Esophagus muscularis mucosa (tissue), 4 donors: ENCODE results near the gene TSC2. TPM values are rescaled to one million over a fixed set of nuclear protein-coding genes. Genes with fewer than 3 reads are reported as not detected.
"Not testable (repeated sequence)": the region's sequence is repeated elsewhere in the genome, so short reads cannot be mapped to it uniquely, and the experiment has no call there.

Source experiments
- DNase-seq: peaks from one replicate; pipeline ENCODE4 v3.0.0-alpha.2; 2017; ENCODE audit errors: extremely low spot score
- H3K27ac ChIP-seq, 4 donors: fragments of 200-600 bp; sonication (generic); replicated peaks in 1 of 4; 1 replicate in 3 of 4; 2 replicates in 1 of 4; pipeline ENCODE4 v1.5.1; 2016 to 2019; ENCODE audit warnings: mild to moderate bottlenecking in 1 of 4
- H3K27me3 ChIP-seq, 4 donors: fragments of 200-600 bp; sonication (generic); one replicate each; pipeline versions ENCODE4 v1.5.1 to v1.6.0; 2016 to 2019
- H3K36me3 ChIP-seq, 4 donors: fragments of 200-600 bp; sonication (generic); one replicate each; pipeline ENCODE4 v1.5.1; 2016 to 2019
- H3K4me1 ChIP-seq, 4 donors: fragments of 200-600 bp; sonication (generic); one replicate each; pipeline ENCODE4 v1.5.1; 2016 to 2019
- H3K4me3 ChIP-seq, 4 donors: fragments of 200-600 bp; sonication (generic); 1 replicate in 2 of 4; 2 replicates in 2 of 4; pipeline ENCODE4 v1.5.1; 2016 to 2019; ENCODE audit warnings: mild to moderate bottlenecking in 4 of 4, moderate library complexity in 1 of 4
- H3K9me3 ChIP-seq, 4 donors: fragments of 200-600 bp; sonication (generic); 1 replicate in 3 of 4; 2 replicates in 1 of 4; pipeline ENCODE4 v1.5.1; 2016 to 2019
- EP300 ChIP-seq: sonication (generic); formaldehyde crosslinking; IDR thresholded peaks from one replicate; pipeline ENCODE4 v1.6.1; 2017; ENCODE audit warnings: antibody characterized with exemption
- POLR2A ChIP-seq: fragments of 450-650 bp; IDR thresholded peaks from one replicate; pipeline ENCODE4 v1.6.1; 2017; ENCODE audit warnings: antibody characterized with exemption, moderate library complexity, mild to moderate bottlenecking, low read depth
- POLR2AphosphoS5 ChIP-seq, 2 donors: sonication (generic); formaldehyde crosslinking; IDR thresholded peaks; one replicate each; pipeline ENCODE4 v1.6.1; 2017; ENCODE audit warnings: antibody characterized with exemption in 2 of 2
- WGBS: methylation state at CpG from one replicate; pipeline ENCODE4 v1.1.5; 2018; 5-methylcytosine and 5-hydroxymethylcytosine counted together
- intact Hi-C: fragments of 100-400 bp; cut with DNase I; formaldehyde crosslinking; loops from one replicate; pipeline ENCODE4 v1.15.1; 2023
- total RNA-seq, 4 donors: library from RNA; depleted of rRNA; stranded (reverse); fragments of >200 nt; gene quantifications; one replicate each; pipeline versions ENCODE4 v1.1.0 to v1.2.1, GENCODE V29; 2016
- TF ChIP-seq, protein P1 (sequence below), 3 experiments: fragments of 200-600 bp in 2 of 3; fragments of 450-650 bp in 1 of 3; sonication (generic) in 2 of 3; IDR thresholded peaks; one replicate each; pipeline ENCODE4 v1.5.1; 2017 to 2019; ENCODE audit warnings: antibody characterized with exemption in 3 of 3, mild to moderate bottlenecking in 2 of 3, moderate library complexity in 1 of 3

TSC2 gene
- total RNA-seq, 4 donors from 2014 or later = 41.3 to 71.7 (median 52.0) TPM

DNA sequence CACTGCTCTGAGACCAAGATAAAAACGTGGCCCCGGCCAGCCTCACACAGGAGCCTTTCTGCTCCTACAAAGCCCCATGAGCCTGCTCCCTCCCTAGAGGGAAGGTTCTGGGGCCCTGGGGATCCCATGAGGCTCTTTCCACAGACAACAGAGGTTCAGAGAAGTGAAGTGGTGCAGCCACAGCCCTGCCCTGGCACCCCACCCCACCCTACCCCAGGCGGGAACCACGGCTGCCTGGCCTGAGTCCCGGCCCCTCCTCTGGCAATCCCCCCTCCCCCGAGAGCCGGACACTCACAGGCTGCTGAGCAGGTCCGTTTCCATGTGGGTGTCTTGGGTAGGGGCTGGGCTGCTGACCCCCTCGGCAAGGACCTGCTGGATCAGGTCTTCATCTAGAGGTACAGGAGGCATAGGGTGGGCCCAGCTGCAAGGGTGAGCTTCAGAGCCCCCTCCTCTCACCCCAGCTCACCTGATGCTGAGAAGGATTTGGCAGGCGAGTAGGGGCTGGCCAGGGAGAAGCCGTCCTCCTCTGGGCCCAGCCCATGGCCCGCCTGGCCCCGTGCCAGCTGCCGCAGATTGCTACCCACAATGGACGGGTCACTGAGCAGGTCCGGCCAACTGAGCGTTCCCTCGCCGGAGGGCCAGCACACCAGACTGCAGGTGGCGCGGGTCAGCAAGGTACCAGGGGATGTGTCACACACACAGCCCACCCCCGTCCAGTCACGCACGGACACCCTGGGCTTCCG is 49.2 kb downstream of the TSC2 start:
- intact Hi-C loops = no loop called here
- peaks cover 0 to 21% (median 16%) of the 10 kb centered on the region in 4 donors for H3K4me1 ChIP-seq
- peak overlapping the region in 1 of 4 donors; percentile 22 for H3K27ac ChIP-seq
- DNase-seq = no peak
- H3K36me3 ChIP-seq = peaks cover 84 to 97% (median 92%) of the 10 kb centered on the region in 4 donors
- 89% methylated on average over 17 of the region's 25 CpGs for WGBS
- TF ChIP-seq EP300 = no peak
- TF ChIP-seq, protein P1, sequence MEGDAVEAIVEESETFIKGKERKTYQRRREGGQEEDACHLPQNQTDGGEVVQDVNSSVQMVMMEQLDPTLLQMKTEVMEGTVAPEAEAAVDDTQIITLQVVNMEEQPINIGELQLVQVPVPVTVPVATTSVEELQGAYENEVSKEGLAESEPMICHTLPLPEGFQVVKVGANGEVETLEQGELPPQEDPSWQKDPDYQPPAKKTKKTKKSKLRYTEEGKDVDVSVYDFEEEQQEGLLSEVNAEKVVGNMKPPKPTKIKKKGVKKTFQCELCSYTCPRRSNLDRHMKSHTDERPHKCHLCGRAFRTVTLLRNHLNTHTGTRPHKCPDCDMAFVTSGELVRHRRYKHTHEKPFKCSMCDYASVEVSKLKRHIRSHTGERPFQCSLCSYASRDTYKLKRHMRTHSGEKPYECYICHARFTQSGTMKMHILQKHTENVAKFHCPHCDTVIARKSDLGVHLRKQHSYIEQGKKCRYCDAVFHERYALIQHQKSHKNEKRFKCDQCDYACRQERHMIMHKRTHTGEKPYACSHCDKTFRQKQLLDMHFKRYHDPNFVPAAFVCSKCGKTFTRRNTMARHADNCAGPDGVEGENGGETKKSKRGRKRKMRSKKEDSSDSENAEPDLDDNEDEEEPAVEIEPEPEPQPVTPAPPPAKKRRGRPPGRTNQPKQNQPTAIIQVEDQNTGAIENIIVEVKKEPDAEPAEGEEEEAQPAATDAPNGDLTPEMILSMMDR (IDR thresholded peaks at IDR 0.05) = no peak
- H3K27me3 ChIP-seq = no peaks in the 10 kb centered on the region
- no peaks in the 10 kb centered on the region for H3K9me3 ChIP-seq
- no peak overlapping the region for H3K4me3 ChIP-seq

DNA sequence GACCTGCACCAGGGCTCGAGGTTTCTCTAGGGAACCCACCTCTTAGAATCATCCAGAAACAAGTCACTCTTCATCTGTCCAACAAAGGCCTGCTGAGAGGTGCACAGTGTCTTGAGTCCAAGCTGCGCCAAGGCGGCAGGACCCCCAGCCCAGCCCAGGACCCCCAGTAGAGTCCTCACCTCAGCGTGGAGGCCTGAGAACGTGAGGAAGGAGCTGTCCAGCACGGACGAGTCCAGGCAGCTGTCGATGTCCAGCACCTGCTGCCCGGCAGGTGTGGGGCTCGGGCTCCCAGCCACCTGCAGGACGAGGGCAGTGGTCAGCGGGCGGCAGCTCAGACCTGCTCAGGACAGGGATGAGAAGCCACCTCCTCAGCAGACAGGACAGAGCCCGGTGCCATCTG is 49.9 kb downstream of the TSC2 start:
- 80% methylated on average over 1 of the region's 14 CpGs for WGBS
- DNase-seq, H3K9me3 ChIP-seq, intact Hi-C loops, H3K4me3 ChIP-seq, H3K27me3 ChIP-seq, H3K27ac ChIP-seq: not testable (repeated sequence)
- H3K4me1 ChIP-seq = peaks cover 0 to 14% (median 9%) of the 10 kb centered on the region in 4 donors
- peaks cover 85 to 97% (median 90%) of the 10 kb centered on the region in 4 donors for H3K36me3 ChIP-seq

DNA sequence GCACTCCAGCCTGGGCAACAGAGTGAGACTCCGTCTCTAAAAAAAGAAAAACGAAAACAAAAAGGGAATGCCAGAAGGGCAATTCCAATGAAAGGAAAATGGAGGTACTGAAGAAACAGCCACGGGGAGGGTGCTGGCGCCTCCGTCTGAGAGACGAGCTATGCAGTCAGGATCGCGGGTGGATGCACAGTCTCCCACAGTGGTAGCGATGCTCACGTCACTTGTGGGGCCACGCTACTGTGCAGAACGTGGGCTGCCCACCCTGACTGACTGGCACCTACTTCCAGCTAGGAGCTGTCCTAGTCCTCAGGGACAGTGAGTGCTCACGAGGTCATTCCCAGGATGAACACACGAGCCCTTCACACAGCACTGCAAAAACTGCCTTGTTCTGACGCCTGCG is 53.8 kb downstream of the TSC2 start:
- H3K9me3 ChIP-seq, H3K27me3 ChIP-seq, H3K4me3 ChIP-seq, H3K27ac ChIP-seq, DNase-seq, H3K4me1 ChIP-seq: not testable (repeated sequence)
- peaks cover 66 to 92% (median 79%) of the 10 kb centered on the region in 4 donors for H3K36me3 ChIP-seq
- 80% methylated on average over 12 of the region's 16 CpGs for WGBS
- intact Hi-C loops = loop anchor here (2.0 kb wide), 1 partner anchor 23 kb away; no protein-coding TSS in a partner anchor

DNA sequence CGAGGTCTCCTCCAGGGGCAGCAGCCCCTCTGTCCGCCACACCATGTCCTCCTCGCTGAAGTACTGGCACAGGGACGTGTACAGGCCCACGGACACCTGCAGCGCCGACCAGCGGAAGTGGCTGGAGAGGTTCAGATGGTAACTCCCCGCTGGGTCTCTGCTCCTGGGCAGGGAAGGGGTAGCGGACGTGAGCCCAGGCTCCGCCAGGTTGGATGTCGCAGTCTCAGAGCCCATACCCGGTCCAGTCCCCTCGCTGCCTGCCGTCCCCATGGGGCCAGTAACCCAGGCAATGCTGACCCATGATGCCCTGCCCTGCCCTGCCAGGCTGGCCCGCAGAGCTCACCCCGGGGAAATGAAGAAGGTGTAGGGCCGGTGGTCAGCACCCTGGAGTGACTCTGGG is 54.7 kb downstream of the TSC2 start:
- WGBS = 89% methylated on average over 14 of the region's 19 CpGs

GRCh38 chr16:2104464-2104863 is 56.7 kb downstream of the TSC2 start:
- WGBS = no CpG with 5 or more reads among the region's 20 CpGs
- H3K4me1 ChIP-seq, DNase-seq, H3K4me3 ChIP-seq, H3K27ac ChIP-seq, intact Hi-C loops, H3K9me3 ChIP-seq, H3K27me3 ChIP-seq: not testable (repeated sequence)
- peaks cover 71 to 94% (median 84%) of the 10 kb centered on the region in 4 donors for H3K36me3 ChIP-seq

More for the DNA sequence above, 54.7 kb downstream of the TSC2 start:
- Histone ChIP-seq H3K9me3 (no peaks in the 10 kb centered on the region), H3K27me3 (no peaks in the 10 kb centered on the region), H3K27ac (no peak overlapping the region), H3K36me3 (peaks cover 67 to 92% (median 78%) of the 10 kb centered on the region in 4 donors), H3K4me3 (no peak overlapping the region), H3K4me1 (peaks cover 0 to 4% (median 0%) of the 10 kb centered on the region in 4 donors)
- TF ChIP-seq POLR2A = no peak
- TF ChIP-seq, protein P1 (IDR thresholded peaks at IDR 0.05) = no peak
- TF ChIP-seq POLR2AphosphoS5 (IDR thresholded peaks at IDR 0.05) = no peak
- TF ChIP-seq EP300 = no peak
- no peak for DNase-seq
- intact Hi-C loops = no loop called here

- H3K9me3 ChIP-seq, H3K4me1 ChIP-seq, intact Hi-C loops, H3K4me3 ChIP-seq, DNase-seq, H3K27me3 ChIP-seq: not testable (repeated sequence)
- Histone ChIP-seq H3K36me3 (peaks cover 65 to 94% (median 83%) of the 10 kb centered on the region in 4 donors), H3K27ac (peak overlapping the region in 3 of 4 donors; percentile 19 to 49 (median 30))
- WGBS = 95% methylated on average over 10 of the region's 21 CpGs
Observed at GRCh38 chr16:2105291-2105690, 57.5 kb downstream of the TSC2 start.

DNA sequence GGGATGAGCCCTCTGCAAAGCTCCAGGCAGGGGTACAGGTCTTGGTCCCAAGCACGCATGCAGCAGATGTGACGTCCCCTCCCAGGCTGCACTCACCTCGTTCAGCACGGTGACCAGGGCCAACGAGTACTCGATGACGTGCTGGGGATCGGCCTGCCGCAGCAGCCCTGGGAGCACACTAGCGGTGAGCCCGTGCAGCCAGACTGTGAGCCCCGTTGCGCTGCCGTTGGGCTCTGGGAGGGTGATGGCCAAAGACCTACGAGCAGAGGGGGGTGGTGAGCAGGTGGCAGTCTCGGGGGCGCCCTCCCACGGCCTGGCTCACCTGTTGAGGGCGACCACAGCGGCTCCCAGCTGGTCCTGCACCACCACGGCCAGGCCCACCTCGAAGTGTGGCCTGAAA is 58.0 kb downstream of the TSC2 start:
- H3K36me3 ChIP-seq = peaks cover 66 to 94% (median 83%) of the 10 kb centered on the region in 4 donors
- 77% methylated on average over 12 of the region's 22 CpGs for WGBS
- H3K27ac ChIP-seq, intact Hi-C loops, H3K27me3 ChIP-seq, H3K4me3 ChIP-seq, H3K9me3 ChIP-seq, H3K4me1 ChIP-seq, DNase-seq: not testable (repeated sequence)

GRCh38 chr16:2106211-2106610 is 58.4 kb downstream of the TSC2 start:
- not testable (repeated sequence) for DNase-seq

GRCh38 chr16:2107121-2107790 is 59.5 kb downstream of the TSC2 start:
- intact Hi-C loops, H3K4me1 ChIP-seq, H3K27me3 ChIP-seq, H3K9me3 ChIP-seq, DNase-seq, H3K4me3 ChIP-seq: not testable (repeated sequence)
- H3K27ac ChIP-seq = peak overlapping the region in 2 of 4 donors; percentile 23 to 28
- peaks cover 70 to 94% (median 87%) of the 10 kb centered on the region in 4 donors for H3K36me3 ChIP-seq
- WGBS = 93% methylated on average over 5 of the region's 17 CpGs

More at GRCh38 chr16:2106211-2106610, 58.4 kb downstream of the TSC2 start:
- intact Hi-C loops, H3K9me3 ChIP-seq, H3K27ac ChIP-seq, H3K27me3 ChIP-seq, H3K4me1 ChIP-seq, H3K4me3 ChIP-seq: not testable (repeated sequence)
- H3K36me3 ChIP-seq = peaks cover 66 to 94% (median 83%) of the 10 kb centered on the region in 4 donors
- 82% methylated on average over 11 of the region's 38 CpGs for WGBS

- intact Hi-C loops = not testable (repeated sequence)
- 82% methylated on average over 8 of the region's 23 CpGs for whole genome bisulfite sequencing
Observed at GRCh38 chr16:2107791-2108125, 60.0 kb downstream of the TSC2 start.

More at GRCh38 chr16:2107791-2108125, 60.0 kb downstream of the TSC2 start:
- not testable (repeated sequence) for H3K4me3 ChIP-seq, H3K9me3 ChIP-seq, H3K4me1 ChIP-seq, DNase-seq, H3K27me3 ChIP-seq, H3K27ac ChIP-seq
- peaks cover 70 to 94% (median 87%) of the 10 kb centered on the region in 4 donors for H3K36me3 ChIP-seq
